Measurements from ENCODE around the gene EFNA5. TPM values are rescaled to one million over a fixed set of nuclear protein-coding genes. Genes with fewer than 3 reads are reported as not detected.

EFNA5 gene
- total RNA-seq, 4 donors from 2014 or later, result 16.6 to 35.3 (median 19.3) TPM

GRCh38 chr5:107539726-107540330 lies 130.9 kb downstream of the EFNA5 start:
- no peak for DNase-seq (ENCODE audit: low spot score in 2 of 2)
- TF ChIP-seq, protein P1, sequence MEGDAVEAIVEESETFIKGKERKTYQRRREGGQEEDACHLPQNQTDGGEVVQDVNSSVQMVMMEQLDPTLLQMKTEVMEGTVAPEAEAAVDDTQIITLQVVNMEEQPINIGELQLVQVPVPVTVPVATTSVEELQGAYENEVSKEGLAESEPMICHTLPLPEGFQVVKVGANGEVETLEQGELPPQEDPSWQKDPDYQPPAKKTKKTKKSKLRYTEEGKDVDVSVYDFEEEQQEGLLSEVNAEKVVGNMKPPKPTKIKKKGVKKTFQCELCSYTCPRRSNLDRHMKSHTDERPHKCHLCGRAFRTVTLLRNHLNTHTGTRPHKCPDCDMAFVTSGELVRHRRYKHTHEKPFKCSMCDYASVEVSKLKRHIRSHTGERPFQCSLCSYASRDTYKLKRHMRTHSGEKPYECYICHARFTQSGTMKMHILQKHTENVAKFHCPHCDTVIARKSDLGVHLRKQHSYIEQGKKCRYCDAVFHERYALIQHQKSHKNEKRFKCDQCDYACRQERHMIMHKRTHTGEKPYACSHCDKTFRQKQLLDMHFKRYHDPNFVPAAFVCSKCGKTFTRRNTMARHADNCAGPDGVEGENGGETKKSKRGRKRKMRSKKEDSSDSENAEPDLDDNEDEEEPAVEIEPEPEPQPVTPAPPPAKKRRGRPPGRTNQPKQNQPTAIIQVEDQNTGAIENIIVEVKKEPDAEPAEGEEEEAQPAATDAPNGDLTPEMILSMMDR (IDR thresholded peaks at IDR 0.05), result no peak
- no peak for TF ChIP-seq POLR2A (IDR thresholded peaks at IDR 0.05)
- intact Hi-C loops (cut with DNase I; ENCODE audit: low total_unique reads), result no loop called here
- WGBS, 2 donors, result 95% methylated on average over 4 of the region's 4 CpGs
- H3K4me3 ChIP-seq (ENCODE audit: low read depth, poor library complexity, severe bottlenecking), result no peak overlapping the region

DNA sequence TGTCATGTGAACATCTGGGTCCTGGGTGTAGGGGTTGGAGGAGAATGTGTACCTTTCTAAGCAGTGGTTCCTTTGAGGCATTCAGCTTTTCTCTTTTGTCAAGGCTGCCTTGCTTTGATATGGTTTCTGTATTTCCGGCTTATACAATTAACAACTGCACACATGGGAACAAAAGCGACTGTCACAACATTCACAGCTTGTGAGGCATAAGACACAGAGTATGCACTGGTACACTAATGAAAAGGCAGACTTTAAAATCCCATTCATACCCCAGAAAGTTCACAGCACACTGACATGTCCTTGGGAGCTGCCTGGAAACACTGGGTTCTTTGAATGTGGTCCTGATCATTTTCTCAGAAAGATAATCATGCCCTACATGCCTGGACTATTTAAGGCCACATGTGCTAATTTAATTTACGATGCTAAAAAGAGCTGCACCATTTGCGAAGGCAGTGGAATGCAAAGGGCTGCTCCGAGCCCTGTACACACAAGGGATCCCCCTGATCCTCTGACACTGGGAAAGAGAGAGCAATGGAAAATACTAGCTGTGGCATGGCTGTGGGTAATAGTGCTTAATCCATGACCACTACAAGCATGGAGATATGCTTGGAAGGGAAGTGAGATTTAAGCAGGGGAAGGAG lies 131.8 kb downstream of the EFNA5 start:
- 70% methylated on average over 5 of the region's 5 CpGs for WGBS, 2 donors
- no peak for TF ChIP-seq POLR2A (IDR thresholded peaks at IDR 0.05)
- TF ChIP-seq, protein P1 (IDR thresholded peaks at IDR 0.05), result no peak
- intact Hi-C loops (cut with DNase I; ENCODE audit: low total_unique reads), result no loop called here
- DNase-seq (ENCODE audit: low spot score in 2 of 2), result no peak
- H3K4me3 ChIP-seq (ENCODE audit: low read depth, poor library complexity, severe bottlenecking), result no peak overlapping the region

GRCh38 chr5:107538331-107538730 lies 132.4 kb downstream of the EFNA5 start:
- DNase-seq (ENCODE audit: low spot score in 2 of 2), result no peak
- intact Hi-C loops (cut with DNase I; ENCODE audit: low total_unique reads), result no loop called here
- H3K4me3 ChIP-seq (ENCODE audit: low read depth, poor library complexity, severe bottlenecking), result no peak overlapping the region
- no peak for TF ChIP-seq POLR2A (IDR thresholded peaks at IDR 0.05)
- TF ChIP-seq, protein P1 (IDR thresholded peaks at IDR 0.05), result no peak

DNA sequence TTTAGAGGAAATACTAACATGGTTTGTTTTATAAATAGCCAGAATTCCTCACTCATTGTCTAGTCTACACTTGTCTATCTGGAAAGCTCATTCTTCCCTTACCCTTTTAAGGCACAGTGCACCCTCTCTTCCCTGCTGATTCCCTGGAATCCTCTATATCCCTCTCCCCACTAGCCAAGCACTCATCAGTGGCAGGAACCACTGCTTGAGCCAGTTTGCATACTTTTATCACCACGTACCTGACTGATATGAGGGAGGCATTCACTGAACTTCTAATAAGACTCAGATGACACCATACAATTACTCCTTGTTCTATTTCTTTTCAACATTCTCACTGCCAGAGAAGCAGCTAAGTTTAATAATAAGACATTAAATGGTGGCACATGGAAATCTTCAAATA lies 134.9 kb downstream of the EFNA5 start:
- TF ChIP-seq, protein P1 (IDR thresholded peaks at IDR 0.05), result no peak
- no peak for TF ChIP-seq POLR2A (IDR thresholded peaks at IDR 0.05)
- intact Hi-C loops (cut with DNase I; ENCODE audit: low total_unique reads), result no loop called here
- WGBS, 2 donors, result 63 to 69% methylated on average over 1 of the region's 1 CpG
- no peak overlapping the region for H3K4me3 ChIP-seq (ENCODE audit: low read depth, poor library complexity, severe bottlenecking)
- DNase-seq (ENCODE audit: low spot score in 2 of 2), result no peak

DNA sequence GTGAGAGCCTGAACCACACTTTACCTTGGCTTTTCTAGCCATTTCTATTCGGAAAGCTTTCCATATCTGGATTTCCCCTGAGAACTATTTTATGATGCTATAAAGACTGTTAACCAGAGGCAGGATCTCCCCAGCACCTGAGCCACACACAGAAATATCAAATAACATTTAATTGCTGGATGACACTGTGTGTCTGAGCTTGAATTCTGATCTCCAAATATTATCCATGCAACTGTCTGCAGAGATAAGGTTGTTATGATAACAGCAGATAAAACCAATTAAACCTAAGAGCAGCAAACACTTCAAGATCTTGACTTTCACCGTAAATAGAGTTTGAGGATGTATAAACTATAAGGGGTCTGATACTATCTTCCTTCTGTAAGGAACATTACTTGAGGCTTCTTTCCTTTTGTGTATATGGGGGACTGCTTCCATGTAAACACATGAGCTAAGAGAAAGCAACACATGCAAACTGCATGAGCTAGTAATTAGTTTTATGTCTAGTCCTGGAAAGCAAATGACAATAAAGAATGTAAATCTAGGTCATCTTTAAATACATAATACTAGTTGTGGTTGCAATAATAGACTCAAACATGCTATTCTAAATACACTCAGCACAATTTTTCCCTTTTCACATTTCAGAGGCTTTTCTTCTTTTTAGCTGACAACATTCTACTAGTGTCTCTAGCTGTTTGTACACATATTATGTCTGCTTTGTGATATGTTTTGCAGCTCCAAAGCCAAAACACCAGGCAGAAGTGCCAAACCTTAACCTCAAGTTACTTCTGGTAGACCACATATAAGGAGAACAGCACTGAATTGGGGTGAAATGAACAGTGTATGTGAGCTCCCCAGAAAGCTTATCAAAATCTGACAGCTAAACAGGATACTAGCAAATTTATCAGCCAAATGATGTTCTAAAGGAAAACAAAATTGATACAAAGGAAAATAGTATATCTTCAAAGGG lies 136.5 kb downstream of the EFNA5 start:
- WGBS, 2 donors, result 73 to 80% methylated on average over 2 of the region's 2 CpGs
- H3K4me3 ChIP-seq (ENCODE audit: low read depth, poor library complexity, severe bottlenecking), result no peak overlapping the region
- TF ChIP-seq POLR2A (IDR thresholded peaks at IDR 0.05), result no peak
- TF ChIP-seq, protein P1 (IDR thresholded peaks at IDR 0.05), result no peak
- no peak for DNase-seq (ENCODE audit: low spot score in 2 of 2)
- intact Hi-C loops (cut with DNase I; ENCODE audit: low total_unique reads), result no loop called here

Measured in lower leg skin (tissue), 4 donors.